ENCODE measurements around the gene HDAC4. TPM values are rescaled to one million over a fixed set of nuclear protein-coding genes. Genes with fewer than 3 reads are reported as not detected.

HDAC4 gene
- total and polyA plus RNA-seq, 8 donors: 1.7 to 98.8 (median 24.5) TPM

DNA sequence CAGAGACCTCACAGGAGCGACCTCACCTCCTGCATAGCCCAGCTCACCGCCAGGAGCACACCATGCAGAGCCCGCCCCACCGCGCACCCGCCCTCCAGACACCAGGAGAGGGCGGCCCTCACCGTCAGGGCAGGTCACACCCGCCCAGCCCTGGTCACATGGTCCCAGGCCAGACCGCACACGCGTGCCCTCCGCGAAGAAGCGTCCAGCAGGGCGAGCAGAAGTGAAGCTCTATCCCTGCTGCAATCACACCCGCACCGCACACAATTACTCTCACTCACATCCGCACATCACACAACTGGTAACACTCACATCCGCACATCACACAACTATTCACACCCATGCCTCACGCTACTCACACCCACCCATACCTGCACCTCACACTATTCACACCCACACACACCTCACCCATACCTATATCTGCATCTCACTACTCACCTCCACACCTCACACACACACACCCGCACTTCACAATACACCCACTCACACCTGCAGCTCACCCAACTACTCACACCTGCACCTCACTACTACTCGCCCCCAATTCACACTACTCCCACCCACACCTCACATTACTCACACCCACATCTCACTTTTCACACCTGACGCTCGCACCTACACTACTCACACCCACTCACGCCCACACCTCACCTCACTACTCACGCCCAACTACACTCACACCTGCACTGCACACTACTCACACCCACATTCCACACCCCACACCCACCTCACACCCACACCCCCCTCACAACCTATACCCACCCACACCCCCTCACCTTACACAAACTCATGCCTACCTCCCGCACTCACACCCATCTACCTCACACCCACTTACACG lies 242.0 kb downstream of the HDAC4 start:
- no peaks in the 10 kb centered on the region for H3K27me3 ChIP-seq
- H3K9me3 ChIP-seq: no peaks in the 10 kb centered on the region
- no peak overlapping the region for H3K27ac ChIP-seq
- peak in 1 of 2 donors; percentile 24 for DNase-seq
- intact Hi-C loops (cut with DNase I; ENCODE audit: low total_unique reads): no loop called here
- H3K4me3 ChIP-seq: no peak overlapping the region
- H3K4me1 ChIP-seq: peaks cover 5 to 21% (median 17%) of the 10 kb centered on the region in 4 donors
- WGBS, 5 donors: 95 to 98% (median 97%) methylated on average over 23 to 29 of the region's 29 CpGs
- peaks cover 43 to 83% (median 73%) of the 10 kb centered on the region in 4 donors for H3K36me3 ChIP-seq
- no peak for TF ChIP-seq POLR2AphosphoS5 (IDR thresholded peaks at IDR 0.05)
- no peak for TF ChIP-seq POLR2A (IDR thresholded peaks at IDR 0.05)
- no peak for TF ChIP-seq EP300 (IDR thresholded peaks at IDR 0.05)
- TF ChIP-seq CTCF (IDR thresholded peaks at IDR 0.05): no peak

GRCh38 chr2:239157771-239158170 lies 243.0 kb downstream of the HDAC4 start:
- H3K4me3 ChIP-seq: no peak overlapping the region
- WGBS, 5 donors: 25 to 70% (median 36%) methylated on average over 9 to 11 of the region's 11 CpGs
- TF ChIP-seq EP300 (IDR thresholded peaks at IDR 0.05): no peak
- TF ChIP-seq POLR2A (IDR thresholded peaks at IDR 0.05): no peak
- TF ChIP-seq CTCF (IDR thresholded peaks at IDR 0.05): no peak
- TF ChIP-seq POLR2AphosphoS5 (IDR thresholded peaks at IDR 0.05): no peak
- no peaks in the 10 kb centered on the region for H3K27me3 ChIP-seq
- intact Hi-C loops (cut with DNase I; ENCODE audit: low total_unique reads): no loop called here
- no peaks in the 10 kb centered on the region for H3K9me3 ChIP-seq
- H3K36me3 ChIP-seq: peaks cover 35 to 83% (median 73%) of the 10 kb centered on the region in 4 donors
- H3K4me1 ChIP-seq: peaks cover 5 to 21% (median 17%) of the 10 kb centered on the region in 4 donors
- DNase-seq: peak; percentile 74
- H3K27ac ChIP-seq: peak overlapping the region in 1 of 5 donors; percentile 3

GRCh38 chr2:239157269-239157668 lies 243.6 kb downstream of the HDAC4 start:
- WGBS, 5 donors: 46 to 70% (median 56%) methylated on average over 12 of the region's 12 CpGs
- Histone ChIP-seq H3K4me3 (no peak overlapping the region), H3K27me3 (no peaks in the 10 kb centered on the region), H3K27ac (peak overlapping the region in 1 of 5 donors; percentile 3), H3K36me3 (peaks cover 31 to 83% (median 73%) of the 10 kb centered on the region in 4 donors), H3K9me3 (no peaks in the 10 kb centered on the region), H3K4me1 (peaks cover 5 to 22% (median 17%) of the 10 kb centered on the region in 4 donors)
- DNase-seq: peak in 1 of 2 donors; percentile 45
- intact Hi-C loops (cut with DNase I; ENCODE audit: low total_unique reads): no loop called here
- TF ChIP-seq EP300 (IDR thresholded peaks at IDR 0.05) (no peak), CTCF (IDR thresholded peaks at IDR 0.05) (no peak)

DNA sequence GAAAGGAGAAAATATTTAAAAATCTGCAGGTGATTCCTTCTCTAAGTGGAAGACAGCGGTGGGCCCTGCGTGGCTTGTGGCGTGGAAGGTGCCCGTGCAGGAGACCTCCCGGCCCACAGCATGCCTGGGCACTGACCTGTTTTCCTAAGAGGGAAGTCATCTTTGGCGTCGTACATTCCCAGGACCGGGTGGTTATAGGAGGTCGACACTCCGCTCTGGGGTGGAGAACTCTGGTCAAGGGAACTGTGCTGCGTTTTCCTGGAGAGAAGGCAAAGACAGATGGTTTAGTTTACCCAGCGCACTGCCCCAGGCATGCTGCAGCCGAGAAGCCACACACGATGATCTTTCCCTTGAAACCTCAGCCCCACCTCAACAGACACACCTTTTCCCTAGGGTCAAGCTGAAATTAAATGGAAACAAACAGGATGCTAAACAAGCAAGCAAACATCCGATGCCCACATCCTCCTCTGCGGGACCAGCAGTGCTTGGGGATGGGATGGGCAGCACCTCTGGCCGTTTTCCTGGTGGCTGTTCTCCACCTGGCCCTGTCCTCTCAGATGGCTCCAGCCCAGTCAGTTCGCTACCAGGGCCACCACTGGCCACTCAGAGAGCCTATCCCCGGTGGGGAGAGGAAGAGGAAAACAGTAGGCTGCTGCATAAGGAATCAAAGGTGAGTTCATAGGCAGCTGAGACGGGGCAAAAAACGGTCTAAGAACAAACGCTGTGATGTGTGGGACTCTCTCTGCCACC lies 244.1 kb downstream of the HDAC4 start:
- H3K27ac ChIP-seq: peak overlapping the region in 1 of 5 donors; percentile 3
- TF ChIP-seq EP300 (IDR thresholded peaks at IDR 0.05) (no peak), POLR2A (IDR thresholded peaks at IDR 0.05) (no peak), POLR2AphosphoS5 (IDR thresholded peaks at IDR 0.05) (no peak), CTCF (IDR thresholded peaks at IDR 0.05) (no peak)
- WGBS, 5 donors: 85 to 90% (median 89%) methylated on average over 22 of the region's 22 CpGs

More for the DNA sequence above, 244.1 kb downstream of the HDAC4 start:
- Histone ChIP-seq H3K4me1 (peaks cover 5 to 24% (median 17%) of the 10 kb centered on the region in 4 donors), H3K36me3 (peaks cover 28 to 82% (median 71%) of the 10 kb centered on the region in 4 donors), H3K27me3 (no peaks in the 10 kb centered on the region), H3K4me3 (no peak overlapping the region), H3K9me3 (no peaks in the 10 kb centered on the region)
- peak in 1 of 2 donors; percentile 17 for DNase-seq
- intact Hi-C loops (cut with DNase I; ENCODE audit: low total_unique reads): no loop called here

Data from stomach (tissue), 9 donors.